HepG2 (cell line): ENCODE data around the gene CTRL. TPM values are rescaled to one million over a fixed set of nuclear protein-coding genes. Genes with fewer than 3 reads are reported as not detected.

Experiments
- ATAC-seq: fragments of 200-7000 bp; cut with Tn5 transposase; 3 replicates; pipeline ENCODE4 v1.9.1; 2020; ENCODE audit warnings: mild to moderate bottlenecking, moderate library complexity
- BruUV-seq: library from RNA; stranded (reverse); fragments of 400-500 nt; replicated peaks from 2 replicates; lab custom pipeline; 2021; lab: Mats Ljungman, UMichigan
- CTCF ChIA-PET: fragments of 300-600 bp; formaldehyde crosslinking; extraction: SDS; loops from one replicate; lab custom pipeline; 2021; ENCODE audit warnings: low total read pairs, inconsistent platforms, low intra/inter-chr PET ratio; lab: Yijun Ruan, JAX
- POLR2A ChIA-PET: fragments of 350-600 bp; sonication (Branson Sonifier 250); formaldehyde crosslinking; loops from one replicate; lab custom pipeline; 2020; ENCODE audit warnings: antibody characterized with exemption, inconsistent platforms; lab: Yijun Ruan, JAX
- DNase-seq: peaks from one replicate; pipeline ENCODE4 v3.0.0-alpha.2; 2015; ENCODE audit warnings: low spot score
- FAIRE-seq: peaks from 3 replicates; lab custom pipeline; 2011; peaks lifted over from hg19 to GRCh38; lab: Jason Lieb, UNC
- H2AFZ ChIP-seq: one replicate; pipeline ENCODE4 v1.6.1; 2011; ENCODE audit warnings: low read length, inconsistent platforms
- H3K27ac ChIP-seq: fragments of 300-600 bp; 3 replicates; pipeline ENCODE4 v1.8.0; 2011; ENCODE audit warnings: mixed run types, mild to moderate bottlenecking, mixed read lengths, low read length, inconsistent platforms; ENCODE audit not compliant: insufficient read depth; ENCODE audit errors: extremely low read length
- H3K27me3 ChIP-seq, 2 experiments: fragments of 200-600 bp in 1 of 2; 2 replicates in 1 of 2; 3 replicates in 1 of 2; pipeline versions ENCODE4 v1.6.0 to v1.8.0; 2011; ENCODE audit warnings: low read length in 2 of 2, mild to moderate bottlenecking in 2 of 2, moderate library complexity in 2 of 2, inconsistent platforms in 1 of 2; ENCODE audit not compliant: insufficient read depth in 2 of 2, control insufficient read depth in 1 of 2
- H3K36me3 ChIP-seq, 2 experiments: fragments of 200-600 bp in 1 of 2; replicated peaks in 1 of 2; 2 replicates in 1 of 2; 3 replicates in 1 of 2; pipeline versions ENCODE4 v1.5.1 to v1.8.0; 2011; ENCODE audit warnings: low read length in 2 of 2, inconsistent platforms in 1 of 2; ENCODE audit not compliant: insufficient read depth in 2 of 2, control insufficient read depth in 1 of 2
- H3K4me1 ChIP-seq: 2 replicates; pipeline ENCODE4 v1.5.1; 2012; ENCODE audit warnings: low read length, inconsistent platforms; ENCODE audit not compliant: insufficient read depth
- H3K4me2 ChIP-seq: 2 replicates; pipeline ENCODE4 v1.6.0; 2011; ENCODE audit warnings: low read depth, low read length, inconsistent platforms
- H3K4me3 ChIP-seq, 3 experiments: fragments of 200-600 bp in 1 of 3; sonication (generic), shearing (Covaris generic) in 1 of 3; replicated peaks in 1 of 3; 2 replicates each; pipeline ENCODE4 v1.5.1; 2011 to 2016; ENCODE audit warnings: low read length in 3 of 3, inconsistent platforms in 2 of 3, low read depth in 2 of 3, mild to moderate bottlenecking in 2 of 3, control low read depth in 1 of 3, mixed read lengths in 1 of 3; ENCODE audit not compliant: insufficient read depth in 1 of 3
- H3K79me2 ChIP-seq: one replicate; pipeline ENCODE4 v1.6.1; 2011; ENCODE audit warnings: low read length, inconsistent platforms; ENCODE audit not compliant: insufficient read depth
- H3K9ac ChIP-seq: 2 replicates; pipeline ENCODE4 v1.6.0; 2011; ENCODE audit warnings: mild to moderate bottlenecking, low read depth, low read length, inconsistent platforms; ENCODE audit not compliant: insufficient read depth
- H3K9me3 ChIP-seq: 2 replicates; pipeline ENCODE4 v1.5.1; 2012; ENCODE audit warnings: mild to moderate bottlenecking, low read length
- H4K20me1 ChIP-seq: 2 replicates; pipeline ENCODE4 v1.6.0; 2011; ENCODE audit warnings: inconsistent platforms, mild to moderate bottlenecking, low read length, moderate library complexity; ENCODE audit not compliant: insufficient read depth
- AHR ChIP-seq: IDR thresholded peaks from 2 replicates; pipeline ENCODE4 v1.6.1; 2018; ENCODE audit warnings: missing genetic modification reagents, missing compliant biosample characterization
- CENPT ChIP-seq: sonication (generic); formaldehyde crosslinking; IDR thresholded peaks from 2 replicates; pipeline ENCODE4 v1.8.0; 2022; ENCODE audit warnings: low read depth, mild to moderate bottlenecking, moderate library complexity, missing genetic modification reagents
- GATAD1 ChIP-seq: IDR thresholded peaks from 2 replicates; pipeline ENCODE4 v1.6.1; 2016; ENCODE audit warnings: missing genetic modification reagents, missing compliant biosample characterization
- KDM2A ChIP-seq: sonication (generic); formaldehyde crosslinking; IDR thresholded peaks from 2 replicates; pipeline ENCODE4 v1.4.0; 2020; ENCODE audit warnings: low read depth, missing genetic modification reagents, borderline replicate concordance
- MXD4 ChIP-seq: IDR thresholded peaks from 2 replicates; pipeline ENCODE4 v1.6.1; 2016; ENCODE audit warnings: mild to moderate bottlenecking, missing biosample characterization, missing genetic modification reagents
- NAIF1 ChIP-seq: sonication (generic); formaldehyde crosslinking; IDR thresholded peaks from 2 replicates; pipeline ENCODE4 v1.5.0; 2020; ENCODE audit warnings: mild to moderate bottlenecking, missing genetic modification reagents, borderline replicate concordance
- NRL ChIP-seq: sonication (generic); formaldehyde crosslinking; IDR thresholded peaks from 2 replicates; pipeline ENCODE4 v1.5.0; 2020; ENCODE audit warnings: missing genetic modification reagents, mild to moderate bottlenecking, moderate library complexity, borderline replicate concordance
- ZBTB21 ChIP-seq: sonication (generic); formaldehyde crosslinking; IDR thresholded peaks from 2 replicates; pipeline ENCODE4 v1.4.0; 2020; ENCODE audit warnings: missing genetic modification reagents
- ZNF225 ChIP-seq: sonication (generic); formaldehyde crosslinking; IDR thresholded peaks from 2 replicates; pipeline ENCODE4 v1.4.0; 2020; ENCODE audit warnings: mild to moderate bottlenecking, missing genetic modification reagents
- ZNF326 ChIP-seq: sonication (generic); formaldehyde crosslinking; IDR thresholded peaks from 2 replicates; pipeline ENCODE4 v1.4.0; 2020; ENCODE audit warnings: missing genetic modification reagents, borderline replicate concordance
- ZNF660 ChIP-seq: sonication (generic); formaldehyde crosslinking; IDR thresholded peaks from 2 replicates; pipeline ENCODE4 v1.5.1; 2020; ENCODE audit warnings: mild to moderate bottlenecking, low read depth, missing genetic modification reagents, borderline replicate concordance
- WGBS: methylation state at CpG from one replicate; pipeline ENCODE4 v1.1.6; 2017; ENCODE audit warnings: low lambda C conversion rate; 5-methylcytosine and 5-hydroxymethylcytosine counted together
- in situ Hi-C: cut with HindIII; loops from 2 replicates; pipeline ENCODE4 v1.10.0; 2017; ENCODE audit warnings: low pct_unique_long_range_greater_than_20kb; ENCODE audit not compliant: extremely low pct_ligation_motif_present
- intact Hi-C: fragments of 100-400 bp; cut with micrococcal nuclease; formaldehyde crosslinking; loops from one replicate; pipeline ENCODE4 v1.10.0; 2022; ENCODE audit not compliant: unreplicated experiment
- polyA plus RNA-seq, 8 experiments: library from polyadenylated mRNA; depleted of rRNA in 3 of 8; stranded (reverse) in 7 of 8; unstranded in 1 of 8; fragments of >200 nt; fragmentation: Illumina TruSeq in 4 of 8; extraction: Trizol in 4 of 8; gene quantifications; 2 replicates each; pipeline versions ENCODE4 v1.2.1 to v1.2.3, GENCODE V29; 2011 to 2016; ENCODE audit warnings: low read depth in 4 of 8, missing spikeins in 1 of 8, mixed read lengths in 1 of 8; ENCODE audit not compliant: insufficient read depth in 1 of 8
- total RNA-seq, 5 experiments: library from RNA; depleted of rRNA; stranded (reverse); fragments of >200 nt; fragmentation: Illumina TruSeq; extraction: Trizol; gene quantifications; 2 replicates each; pipeline ENCODE4 v1.2.3, GENCODE V29; 2016; ENCODE audit warnings: low read depth in 1 of 5
- TF ChIP-seq, protein P1 (sequence below): IDR thresholded peaks from 2 replicates; pipeline ENCODE4 v1.6.1; 2016
- TF ChIP-seq, protein P2 (sequence below): IDR thresholded peaks from 2 replicates; pipeline ENCODE4 v1.6.1; 2016; ENCODE audit warnings: low read depth, control low read depth
- TF ChIP-seq, protein P3 (sequence below): fragments of 450-650 bp; IDR thresholded peaks from 2 replicates; pipeline ENCODE4 v1.6.1; 2017; ENCODE audit warnings: mild to moderate bottlenecking
- TF ChIP-seq, protein P4 (sequence below): IDR thresholded peaks from 2 replicates; pipeline ENCODE4 v1.4.0; 2020; ENCODE audit warnings: mild to moderate bottlenecking, missing genetic modification reagents
- TF ChIP-seq, protein P5 (sequence below): sonication (generic); formaldehyde crosslinking; IDR thresholded peaks from 2 replicates; pipeline ENCODE4 v1.8.1; 2023; ENCODE audit warnings: mild to moderate bottlenecking, missing genetic modification reagents, borderline replicate concordance

Gene CTRL
- total and polyA plus RNA-seq, 2 of the 13 experiments (the other 11 are each of a cell fraction or from before 2014, with no cell fraction given), result 1.9 to 2.7 TPM

DNA sequence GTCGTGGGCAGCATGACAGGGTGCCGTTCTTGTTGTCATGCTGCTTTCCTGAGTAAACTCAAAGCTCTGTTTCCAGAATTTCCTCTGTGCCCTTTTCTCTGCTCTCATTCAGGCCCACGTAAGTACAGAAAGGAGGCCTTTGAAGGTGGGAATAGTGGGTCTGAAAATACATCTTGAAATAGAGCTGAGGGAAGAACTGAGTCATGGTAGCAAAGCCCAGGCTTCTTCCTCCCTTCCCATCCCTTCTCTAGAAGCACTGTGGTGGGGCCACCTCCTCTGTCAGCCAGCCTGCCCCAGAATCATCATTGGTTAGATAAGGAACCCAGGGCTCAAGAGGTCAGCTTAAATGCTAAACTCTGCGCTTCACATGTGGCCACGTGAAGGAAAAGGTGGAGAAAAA is 9.4 kb downstream of the CTRL start:
- H3K79me2 ChIP-seq, result no peaks in the 10 kb centered on the region
- no peak for DNase-seq
- ATAC-seq, result no peak
- no peak overlapping the region for H3K4me2 ChIP-seq
- in situ Hi-C loops, result no loop called here
- H3K27ac ChIP-seq, result no peak overlapping the region
- BruUV-seq, result no TSS peak
- no peaks in the 10 kb centered on the region for H4K20me1 ChIP-seq
- H3K9ac ChIP-seq, result no peak overlapping the region
- no peak for FAIRE-seq
- peaks cover 7% of the 10 kb centered on the region; the same call in 1 of the 2 replicates for H3K4me1 ChIP-seq
- WGBS, result 95% methylated on average over 5 of the region's 5 CpGs
- intact Hi-C loops, result no loop called here
- POLR2A ChIA-PET, result no interaction called here
- no peak overlapping the region for H3K4me3 ChIP-seq
- H3K27me3 ChIP-seq, result no peaks in the 10 kb centered on the region
- no peak overlapping the region for H2AFZ ChIP-seq
- CTCF ChIA-PET, result no interaction called here
- H3K9me3 ChIP-seq, result no peaks in the 10 kb centered on the region
- H3K36me3 ChIP-seq, result peaks cover 24% of the 10 kb centered on the region in 2 experiments
- TF ChIP-seq ZNF225 (CRISPR knock-in tag) (no peak), KDM2A (CRISPR knock-in tag) (no peak), ZNF326 (CRISPR knock-in tag) (no peak), NAIF1 (CRISPR knock-in tag) (no peak), ZBTB21 (no peak), ZNF660 (no peak), NRL (CRISPR knock-in tag) (no peak), MXD4 (CRISPR knock-in tag) (no peak), GATAD1 (CRISPR knock-in tag) (no peak), AHR (CRISPR knock-in tag) (no peak), CENPT (no peak)
- TF ChIP-seq, protein P1, sequence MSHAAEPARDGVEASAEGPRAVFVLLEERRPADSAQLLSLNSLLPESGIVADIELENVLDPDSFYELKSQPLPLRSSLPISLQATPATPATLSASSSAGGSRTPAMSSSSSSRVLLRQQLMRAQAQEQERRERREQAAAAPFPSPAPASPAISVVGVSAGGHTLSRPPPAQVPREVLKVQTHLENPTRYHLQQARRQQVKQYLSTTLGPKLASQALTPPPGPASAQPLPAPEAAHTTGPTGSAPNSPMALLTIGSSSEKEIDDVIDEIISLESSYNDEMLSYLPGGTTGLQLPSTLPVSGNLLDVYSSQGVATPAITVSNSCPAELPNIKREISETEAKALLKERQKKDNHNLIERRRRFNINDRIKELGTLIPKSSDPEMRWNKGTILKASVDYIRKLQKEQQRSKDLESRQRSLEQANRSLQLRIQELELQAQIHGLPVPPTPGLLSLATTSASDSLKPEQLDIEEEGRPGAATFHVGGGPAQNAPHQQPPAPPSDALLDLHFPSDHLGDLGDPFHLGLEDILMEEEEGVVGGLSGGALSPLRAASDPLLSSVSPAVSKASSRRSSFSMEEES (CRISPR knock-in tag), result no peak
- TF ChIP-seq, protein P2, sequence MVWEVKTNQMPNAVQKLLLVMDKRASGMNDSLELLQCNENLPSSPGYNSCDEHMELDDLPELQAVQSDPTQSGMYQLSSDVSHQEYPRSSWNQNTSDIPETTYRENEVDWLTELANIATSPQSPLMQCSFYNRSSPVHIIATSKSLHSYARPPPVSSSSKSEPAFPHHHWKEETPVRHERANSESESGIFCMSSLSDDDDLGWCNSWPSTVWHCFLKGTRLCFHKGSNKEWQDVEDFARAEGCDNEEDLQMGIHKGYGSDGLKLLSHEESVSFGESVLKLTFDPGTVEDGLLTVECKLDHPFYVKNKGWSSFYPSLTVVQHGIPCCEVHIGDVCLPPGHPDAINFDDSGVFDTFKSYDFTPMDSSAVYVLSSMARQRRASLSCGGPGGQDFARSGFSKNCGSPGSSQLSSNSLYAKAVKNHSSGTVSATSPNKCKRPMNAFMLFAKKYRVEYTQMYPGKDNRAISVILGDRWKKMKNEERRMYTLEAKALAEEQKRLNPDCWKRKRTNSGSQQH (CRISPR knock-in tag), result no peak
- TF ChIP-seq, protein P3, sequence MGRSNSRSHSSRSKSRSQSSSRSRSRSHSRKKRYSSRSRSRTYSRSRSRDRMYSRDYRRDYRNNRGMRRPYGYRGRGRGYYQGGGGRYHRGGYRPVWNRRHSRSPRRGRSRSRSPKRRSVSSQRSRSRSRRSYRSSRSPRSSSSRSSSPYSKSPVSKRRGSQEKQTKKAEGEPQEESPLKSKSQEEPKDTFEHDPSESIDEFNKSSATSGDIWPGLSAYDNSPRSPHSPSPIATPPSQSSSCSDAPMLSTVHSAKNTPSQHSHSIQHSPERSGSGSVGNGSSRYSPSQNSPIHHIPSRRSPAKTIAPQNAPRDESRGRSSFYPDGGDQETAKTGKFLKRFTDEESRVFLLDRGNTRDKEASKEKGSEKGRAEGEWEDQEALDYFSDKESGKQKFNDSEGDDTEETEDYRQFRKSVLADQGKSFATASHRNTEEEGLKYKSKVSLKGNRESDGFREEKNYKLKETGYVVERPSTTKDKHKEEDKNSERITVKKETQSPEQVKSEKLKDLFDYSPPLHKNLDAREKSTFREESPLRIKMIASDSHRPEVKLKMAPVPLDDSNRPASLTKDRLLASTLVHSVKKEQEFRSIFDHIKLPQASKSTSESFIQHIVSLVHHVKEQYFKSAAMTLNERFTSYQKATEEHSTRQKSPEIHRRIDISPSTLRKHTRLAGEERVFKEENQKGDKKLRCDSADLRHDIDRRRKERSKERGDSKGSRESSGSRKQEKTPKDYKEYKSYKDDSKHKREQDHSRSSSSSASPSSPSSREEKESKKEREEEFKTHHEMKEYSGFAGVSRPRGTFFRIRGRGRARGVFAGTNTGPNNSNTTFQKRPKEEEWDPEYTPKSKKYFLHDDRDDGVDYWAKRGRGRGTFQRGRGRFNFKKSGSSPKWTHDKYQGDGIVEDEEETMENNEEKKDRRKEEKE, result no peak
- TF ChIP-seq, protein P4, sequence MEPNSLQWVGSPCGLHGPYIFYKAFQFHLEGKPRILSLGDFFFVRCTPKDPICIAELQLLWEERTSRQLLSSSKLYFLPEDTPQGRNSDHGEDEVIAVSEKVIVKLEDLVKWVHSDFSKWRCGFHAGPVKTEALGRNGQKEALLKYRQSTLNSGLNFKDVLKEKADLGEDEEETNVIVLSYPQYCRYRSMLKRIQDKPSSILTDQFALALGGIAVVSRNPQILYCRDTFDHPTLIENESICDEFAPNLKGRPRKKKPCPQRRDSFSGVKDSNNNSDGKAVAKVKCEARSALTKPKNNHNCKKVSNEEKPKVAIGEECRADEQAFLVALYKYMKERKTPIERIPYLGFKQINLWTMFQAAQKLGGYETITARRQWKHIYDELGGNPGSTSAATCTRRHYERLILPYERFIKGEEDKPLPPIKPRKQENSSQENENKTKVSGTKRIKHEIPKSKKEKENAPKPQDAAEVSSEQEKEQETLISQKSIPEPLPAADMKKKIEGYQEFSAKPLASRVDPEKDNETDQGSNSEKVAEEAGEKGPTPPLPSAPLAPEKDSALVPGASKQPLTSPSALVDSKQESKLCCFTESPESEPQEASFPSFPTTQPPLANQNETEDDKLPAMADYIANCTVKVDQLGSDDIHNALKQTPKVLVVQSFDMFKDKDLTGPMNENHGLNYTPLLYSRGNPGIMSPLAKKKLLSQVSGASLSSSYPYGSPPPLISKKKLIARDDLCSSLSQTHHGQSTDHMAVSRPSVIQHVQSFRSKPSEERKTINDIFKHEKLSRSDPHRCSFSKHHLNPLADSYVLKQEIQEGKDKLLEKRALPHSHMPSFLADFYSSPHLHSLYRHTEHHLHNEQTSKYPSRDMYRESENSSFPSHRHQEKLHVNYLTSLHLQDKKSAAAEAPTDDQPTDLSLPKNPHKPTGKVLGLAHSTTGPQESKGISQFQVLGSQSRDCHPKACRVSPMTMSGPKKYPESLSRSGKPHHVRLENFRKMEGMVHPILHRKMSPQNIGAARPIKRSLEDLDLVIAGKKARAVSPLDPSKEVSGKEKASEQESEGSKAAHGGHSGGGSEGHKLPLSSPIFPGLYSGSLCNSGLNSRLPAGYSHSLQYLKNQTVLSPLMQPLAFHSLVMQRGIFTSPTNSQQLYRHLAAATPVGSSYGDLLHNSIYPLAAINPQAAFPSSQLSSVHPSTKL (CRISPR knock-in tag), result no peak
- TF ChIP-seq, protein P5, sequence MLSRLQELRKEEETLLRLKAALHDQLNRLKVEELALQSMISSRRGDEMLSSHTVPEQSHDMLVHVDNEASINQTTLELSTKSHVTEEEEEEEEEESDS, result no peak
